Measurements from ENCODE around the gene LRP1-AS.

LRP1-AS gene

GRCh38 chr12:57098546-57098945 is 48.9 kb downstream of the LRP1-AS start:
- DNase-seq (ENCODE audit: low read depth) = no peak

GRCh38 chr12:57097554-57097835 is 49.9 kb downstream of the LRP1-AS start:
- no peak for DNase-seq (ENCODE audit: low read depth)

GRCh38 chr12:57096748-57097553 is 50.5 kb downstream of the LRP1-AS start:
- no peak for DNase-seq (ENCODE audit: low read depth)

- DNase-seq (ENCODE audit: low read depth) = no peak
Observed at GRCh38 chr12:57096099-57096572, 51.3 kb downstream of the LRP1-AS start.

- DNase-seq (ENCODE audit: low read depth) = no peak
Observed at GRCh38 chr12:57095440-57095839, 52.0 kb downstream of the LRP1-AS start.

All from stimulated activated CD8-positive, alpha-beta memory T cell treated with anti-CD3 and anti-CD28 coated beads, Interleukin-12 subunit alpha, Interleukin-12 subunit beta, amount 100 ng/mL, for 4 hours (primary cell).